Skeletal muscle tissue (tissue), 4 donors: ENCODE results near the gene C21orf58. TPM values are rescaled to one million over a fixed set of nuclear protein-coding genes. Genes with fewer than 3 reads are reported as not detected.
A peak's percentile ranks its signal among the peaks of the same experiment; 100 is the strongest.

Experiments
- H3K27ac ChIP-seq: one replicate; pipeline ENCODE4 v1.7.0; 2013; ENCODE audit warnings: mild to moderate bottlenecking, low read depth, low read length, inconsistent platforms
- H3K27me3 ChIP-seq, 3 donors: one replicate each; pipeline ENCODE4 v1.7.0; 2013; ENCODE audit warnings: low read length in 3 of 3; ENCODE audit not compliant: control insufficient read depth in 3 of 3, insufficient read depth in 3 of 3
- H3K36me3 ChIP-seq, 3 donors: one replicate each; pipeline ENCODE4 v1.7.0; 2013; ENCODE audit warnings: low read length in 3 of 3; ENCODE audit not compliant: control insufficient read depth in 3 of 3, insufficient read depth in 3 of 3
- H3K4me1 ChIP-seq, 3 donors: one replicate each; pipeline ENCODE4 v1.7.0; 2013; ENCODE audit warnings: low read length in 3 of 3, mild to moderate bottlenecking in 3 of 3; ENCODE audit not compliant: control insufficient read depth in 3 of 3, insufficient read depth in 3 of 3
- H3K4me3 ChIP-seq, 3 donors: one replicate each; pipeline ENCODE4 v1.7.0; 2013; ENCODE audit warnings: low read length in 3 of 3
- H3K9ac ChIP-seq, 3 donors: one replicate each; pipeline ENCODE4 v1.7.0; 2013; ENCODE audit warnings: low read length in 3 of 3, mild to moderate bottlenecking in 3 of 3, moderate library complexity in 2 of 3, low read depth in 1 of 3
- H3K9me3 ChIP-seq, 3 donors: one replicate each; pipeline ENCODE4 v1.7.0; 2013; ENCODE audit warnings: low read length in 3 of 3; ENCODE audit not compliant: control insufficient read depth in 3 of 3
- total RNA-seq: library from RNA; depleted of rRNA; stranded (reverse); fragments of >200 nt; gene quantifications from one replicate; pipeline ENCODE4 v1.2.3, GENCODE V29; 2014
- donor health status: Osteomylitis.

C21orf58 gene
- total RNA-seq, 1 donor from 2014 or later, result 3.1 TPM

DNA sequence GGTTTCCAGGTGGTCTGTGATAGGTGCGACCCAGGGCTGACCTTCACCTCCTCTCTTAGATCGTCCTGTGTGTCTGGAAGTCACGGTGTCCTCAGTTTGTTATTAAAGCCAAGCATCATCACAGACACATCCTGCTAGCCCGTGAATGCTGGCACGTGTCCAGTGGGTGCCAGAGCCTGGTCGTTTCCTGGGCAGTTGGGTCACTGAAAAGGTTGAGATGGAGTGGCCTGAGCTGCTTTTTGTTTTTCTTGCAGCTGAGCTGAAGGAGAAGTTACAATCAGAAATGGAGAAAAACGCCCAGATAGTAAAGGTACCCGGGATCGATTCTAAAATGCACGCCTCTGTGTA is 23.5 kb upstream of the C21orf58 start:
- Histone ChIP-seq H3K9me3 (no peaks in the 10 kb centered on the region), H3K9ac (peak overlapping the region; percentile 20 to 69 (median 25)), H3K36me3 (peaks cover 49 to 54% (median 53%) of the 10 kb centered on the region in 3 donors), H3K27ac (peak overlapping the region; percentile 84), H3K4me1 (peaks cover 10 to 35% (median 25%) of the 10 kb centered on the region in 3 donors), H3K27me3 (no peaks in the 10 kb centered on the region), H3K4me3 (no peak overlapping the region)

DNA sequence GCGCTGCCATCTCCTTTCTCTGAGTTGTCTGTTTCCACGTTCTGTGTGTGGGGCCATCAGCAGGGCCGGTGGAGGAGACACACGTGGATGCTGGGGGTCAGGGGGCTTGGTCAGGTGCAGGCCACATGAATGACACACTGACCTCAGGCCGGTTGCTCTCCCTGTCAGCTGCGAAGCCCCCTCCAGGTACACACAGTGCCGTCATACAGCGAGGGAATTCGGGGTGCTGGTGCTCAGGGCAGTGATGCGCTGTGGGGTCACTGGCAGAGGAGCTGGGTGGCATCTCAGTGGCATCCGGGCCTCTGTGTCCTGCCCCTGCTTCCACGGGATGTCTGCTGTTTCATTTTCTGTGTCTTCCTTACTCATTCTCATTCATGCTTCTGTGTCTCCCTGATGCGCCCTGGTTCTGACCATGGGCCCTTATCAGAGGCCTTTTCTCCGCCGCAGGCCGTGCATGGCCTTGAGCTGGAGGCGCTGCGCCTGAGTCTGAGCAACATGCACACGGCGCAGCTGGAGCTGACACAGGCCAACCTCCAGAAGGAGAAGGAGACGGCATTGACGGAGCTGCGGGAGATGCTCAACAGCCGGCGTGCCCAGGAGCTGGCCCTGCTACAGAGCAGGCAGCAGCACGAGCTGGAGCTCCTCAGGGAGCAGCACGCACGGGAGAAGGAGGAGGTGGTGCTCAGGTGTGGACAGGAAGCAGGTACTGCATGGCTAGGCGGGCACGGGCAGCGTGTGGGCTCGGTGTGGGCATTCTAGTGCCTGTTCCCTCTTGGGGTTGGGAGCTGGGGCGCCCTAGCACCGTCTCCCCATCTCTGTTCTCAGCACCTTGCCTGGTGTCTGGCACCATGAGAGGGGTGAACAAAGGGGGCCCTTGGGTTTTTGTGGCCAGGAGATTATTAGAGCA is 22.9 kb upstream of the C21orf58 start:
- Histone ChIP-seq H3K4me1 (peaks cover 9 to 28% (median 18%) of the 10 kb centered on the region in 3 donors), H3K9me3 (no peaks in the 10 kb centered on the region), H3K27ac (no peak overlapping the region), H3K9ac (peak overlapping the region in 1 of 3 donors; percentile 69), H3K4me3 (no peak overlapping the region), H3K27me3 (no peaks in the 10 kb centered on the region), H3K36me3 (peaks cover 43 to 48% (median 47%) of the 10 kb centered on the region in 3 donors)

- no peak overlapping the region for H3K9ac ChIP-seq
- no peaks in the 10 kb centered on the region for H3K9me3 ChIP-seq
- no peak overlapping the region for H3K4me3 ChIP-seq
- H3K36me3 ChIP-seq, result peaks cover 38 to 42% (median 41%) of the 10 kb centered on the region in 3 donors
- H3K27me3 ChIP-seq, result no peaks in the 10 kb centered on the region
- peaks cover 7 to 22% (median 12%) of the 10 kb centered on the region in 3 donors for H3K4me1 ChIP-seq
- H3K27ac ChIP-seq, result no peak overlapping the region
Observed at GRCh38 chr21:46345861-46346260, 22.2 kb upstream of the C21orf58 start.

DNA sequence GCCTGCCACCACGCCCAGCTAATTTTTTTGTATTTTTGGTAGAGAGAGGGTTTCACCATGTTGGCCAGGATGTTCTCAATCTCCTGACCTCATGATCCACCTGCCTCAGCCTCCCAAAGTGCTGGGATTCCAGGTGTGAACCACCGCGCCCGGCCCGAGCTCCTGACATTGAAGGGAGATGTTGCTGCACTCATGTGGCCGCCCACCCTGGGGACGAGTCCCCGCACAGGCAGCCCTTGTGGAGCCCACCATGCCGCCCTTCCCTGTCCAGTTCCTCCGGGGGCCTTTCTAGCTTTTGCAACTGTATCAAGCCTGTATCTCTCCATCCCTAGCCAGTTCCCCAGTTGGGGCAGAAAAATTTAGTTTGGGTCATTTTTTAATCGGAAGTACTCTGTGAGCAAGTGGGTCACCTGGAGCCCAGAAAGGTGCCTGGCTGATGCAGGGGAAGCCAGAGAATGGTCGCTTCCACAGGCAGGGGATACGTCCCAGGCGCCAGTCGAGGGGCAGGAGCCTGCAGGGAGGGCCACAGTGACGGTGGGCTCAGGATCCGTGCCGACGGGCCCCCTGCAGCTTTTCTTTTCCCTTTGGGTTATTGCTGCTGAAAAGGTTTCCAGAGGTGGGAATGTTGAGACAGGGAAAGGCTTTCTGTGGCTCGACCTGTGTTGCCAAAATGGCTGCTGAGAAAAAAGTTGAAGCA is 20.7 kb upstream of the C21orf58 start:
- Histone ChIP-seq H3K27ac (no peak overlapping the region), H3K4me3 (no peak overlapping the region), H3K27me3 (no peaks in the 10 kb centered on the region), H3K4me1 (peaks cover 6 to 13% (median 6%) of the 10 kb centered on the region in 3 donors), H3K36me3 (peaks cover 25 to 34% (median 31%) of the 10 kb centered on the region in 3 donors), H3K9ac (no peak overlapping the region), H3K9me3 (no peaks in the 10 kb centered on the region)

GRCh38 chr21:46340998-46341397 is 17.3 kb upstream of the C21orf58 start:
- Histone ChIP-seq H3K4me1 (no peaks in the 10 kb centered on the region), H3K4me3 (no peak overlapping the region), H3K27me3 (no peaks in the 10 kb centered on the region), H3K9me3 (no peaks in the 10 kb centered on the region), H3K9ac (no peak overlapping the region), H3K36me3 (peaks cover 20 to 22% (median 21%) of the 10 kb centered on the region in 3 donors), H3K27ac (no peak overlapping the region)

GRCh38 chr21:46336603-46337002 is 12.9 kb upstream of the C21orf58 start:
- no peaks in the 10 kb centered on the region for H3K4me1 ChIP-seq
- no peaks in the 10 kb centered on the region for H3K27me3 ChIP-seq
- no peaks in the 10 kb centered on the region for H3K9me3 ChIP-seq
- no peak overlapping the region for H3K9ac ChIP-seq
- no peak overlapping the region for H3K4me3 ChIP-seq
- peaks cover 21 to 26% (median 26%) of the 10 kb centered on the region in 3 donors for H3K36me3 ChIP-seq
- H3K27ac ChIP-seq, result no peak overlapping the region

DNA sequence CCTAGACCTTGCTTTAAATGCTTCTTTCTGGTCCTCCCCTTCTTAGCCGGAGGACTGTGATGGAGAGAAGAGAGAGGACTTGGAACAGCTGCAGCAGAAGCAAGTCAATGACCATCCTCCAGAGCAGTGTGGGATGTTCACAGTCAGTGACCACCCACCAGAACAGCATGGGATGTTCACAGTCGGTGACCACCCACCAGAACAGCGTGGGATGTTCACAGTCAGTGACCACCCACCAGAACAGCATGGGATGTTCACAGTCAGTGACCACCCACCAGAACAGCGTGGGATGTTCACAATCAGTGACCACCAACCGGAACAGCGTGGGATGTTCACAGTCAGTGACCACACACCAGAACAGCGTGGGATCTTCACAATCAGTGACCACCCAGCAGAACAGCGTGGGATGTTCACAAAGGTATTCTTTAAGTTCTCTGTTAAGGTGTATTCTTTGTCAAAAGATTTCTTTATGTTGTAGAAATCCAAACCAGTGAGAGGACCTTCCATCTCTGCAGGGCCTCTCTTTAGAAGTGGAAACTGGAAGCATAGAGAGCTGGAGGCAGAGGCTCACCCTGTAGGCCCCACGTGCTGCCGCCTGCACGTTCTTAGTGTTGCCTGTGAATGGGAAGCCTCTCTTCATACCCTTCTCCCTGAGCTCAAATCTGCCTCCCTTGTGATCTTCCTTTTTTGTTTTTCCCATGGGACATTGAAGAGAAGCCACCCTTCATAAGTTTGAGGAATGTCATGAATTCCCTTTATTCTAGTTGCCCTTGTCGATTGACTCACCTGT is 10.9 kb upstream of the C21orf58 start:
- H3K4me3 ChIP-seq, result no peak overlapping the region
- no peak overlapping the region for H3K27ac ChIP-seq
- no peaks in the 10 kb centered on the region for H3K9me3 ChIP-seq
- H3K9ac ChIP-seq, result no peak overlapping the region
- no peaks in the 10 kb centered on the region for H3K27me3 ChIP-seq
- no peaks in the 10 kb centered on the region for H3K4me1 ChIP-seq
- H3K36me3 ChIP-seq, result peaks cover 23 to 31% (median 31%) of the 10 kb centered on the region in 3 donors

- no peak overlapping the region for H3K9ac ChIP-seq
- H3K27ac ChIP-seq, result no peak overlapping the region
- no peaks in the 10 kb centered on the region for H3K27me3 ChIP-seq
- no peaks in the 10 kb centered on the region for H3K9me3 ChIP-seq
- H3K4me3 ChIP-seq, result no peak overlapping the region
- peaks cover 5 to 10% (median 8%) of the 10 kb centered on the region in 3 donors for H3K4me1 ChIP-seq
- peaks cover 12 to 21% (median 15%) of the 10 kb centered on the region in 3 donors for H3K36me3 ChIP-seq
Observed at GRCh38 chr21:46329796-46330195, 6.1 kb upstream of the C21orf58 start.

DNA sequence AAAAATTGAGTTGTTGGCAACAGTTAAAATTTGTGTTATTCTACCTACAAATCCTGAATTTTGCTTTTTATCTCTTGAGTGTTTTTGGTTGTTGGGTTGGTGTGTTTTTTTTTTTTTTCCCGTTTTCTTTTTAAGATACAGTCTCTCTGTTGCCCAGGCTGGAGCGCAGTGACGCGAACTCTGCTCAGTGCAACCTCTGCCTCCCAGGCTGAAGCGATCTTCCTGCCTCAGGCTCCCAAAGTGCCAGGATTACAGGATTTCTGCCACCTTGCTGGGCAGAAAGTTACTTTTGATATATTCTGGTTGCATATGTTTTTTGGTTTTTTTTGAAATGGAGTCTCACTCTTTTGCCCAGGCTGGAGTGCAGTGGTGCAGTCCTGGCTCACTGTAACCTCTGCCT is 4.5 kb upstream of the C21orf58 start:
- Histone ChIP-seq H3K9me3 (no peaks in the 10 kb centered on the region), H3K27ac (no peak overlapping the region), H3K4me3 (no peak overlapping the region), H3K9ac (no peak overlapping the region), H3K27me3 (no peaks in the 10 kb centered on the region), H3K4me1 (peaks cover 8 to 15% (median 11%) of the 10 kb centered on the region in 3 donors), H3K36me3 (peaks cover 6 to 15% (median 14%) of the 10 kb centered on the region in 3 donors)
